Endodermal cell (in vitro differentiated cells): Measurements from ENCODE around the gene GNAZ. TPM values are rescaled to one million over a fixed set of nuclear protein-coding genes. Genes with fewer than 3 reads are reported as not detected.
"Not testable (repeated sequence)": the region's sequence is repeated elsewhere in the genome, so short reads cannot be mapped to it uniquely, and the experiment has no call there.

Experiments
- DNase-seq: peaks from one replicate; pipeline ENCODE4 v3.0.0-alpha.2; 2017
- H3K27ac ChIP-seq: 2 replicates; pipeline ENCODE4 v1.5.1; 2013; ENCODE audit warnings: mild to moderate bottlenecking, low read depth, low read length, moderate library complexity
- H3K27me3 ChIP-seq: 2 replicates; pipeline ENCODE4 v1.6.1; 2013; ENCODE audit warnings: mild to moderate bottlenecking, low read length, moderate library complexity; ENCODE audit not compliant: insufficient read depth, control insufficient read depth, poor library complexity, severe bottlenecking
- H3K36me3 ChIP-seq: 2 replicates; pipeline ENCODE4 v1.7.0; 2013; ENCODE audit warnings: mild to moderate bottlenecking, low read length, moderate library complexity; ENCODE audit not compliant: control insufficient read depth, insufficient read depth
- H3K4me1 ChIP-seq: one replicate; pipeline ENCODE4 v1.7.0; 2013; ENCODE audit warnings: low read length; ENCODE audit not compliant: control insufficient read depth, insufficient read depth
- H3K4me3 ChIP-seq: 2 replicates; pipeline ENCODE4 v1.5.1; 2013; ENCODE audit warnings: mild to moderate bottlenecking, low read length, moderate library complexity
- H3K9ac ChIP-seq: 2 replicates; pipeline ENCODE4 v1.6.1; 2013; ENCODE audit warnings: mild to moderate bottlenecking, low read length, moderate library complexity; ENCODE audit not compliant: poor library complexity, severe bottlenecking; ENCODE audit errors: extremely low read depth
- H3K9me3 ChIP-seq: 2 replicates; pipeline ENCODE4 v1.6.1; 2013; ENCODE audit warnings: mild to moderate bottlenecking, low read length, moderate library complexity; ENCODE audit not compliant: control insufficient read depth
- H3K27ac Mint-ChIP-seq: 2 replicates; pipeline ENCODE4 v1.8.0; 2020; ENCODE audit warnings: mixed read lengths
- H3K27me3 Mint-ChIP-seq: 2 replicates; pipeline ENCODE4 v1.8.0; 2021; ENCODE audit warnings: mild to moderate bottlenecking, mixed read lengths; ENCODE audit not compliant: insufficient read depth
- H3K36me3 Mint-ChIP-seq: 2 replicates; pipeline ENCODE4 v1.8.0; 2020; ENCODE audit warnings: low read depth, mixed read lengths
- H3K4me1 Mint-ChIP-seq: 2 replicates; pipeline ENCODE4 v1.8.0; 2020; ENCODE audit warnings: mixed read lengths
- H3K4me3 Mint-ChIP-seq: 2 replicates; pipeline ENCODE4 v1.8.0; 2020; ENCODE audit warnings: mild to moderate bottlenecking, moderate library complexity, mixed read lengths
- H3K9me3 Mint-ChIP-seq: 2 replicates; pipeline ENCODE4 v1.8.0; 2020; ENCODE audit warnings: mild to moderate bottlenecking, mixed read lengths
- WGBS, 2 experiments: methylation state at CpG; one replicate each; pipeline versions ENCODE4 v1.1.5 to v1.1.7; 2013; ENCODE audit warnings: missing lambda C conversion rate in 2 of 2, mixed read lengths in 1 of 2; ENCODE audit not compliant: insufficient coverage in 1 of 2, insufficient read length in 1 of 2; 5-methylcytosine and 5-hydroxymethylcytosine counted together
- total RNA-seq, 2 donors: library from RNA; stranded (reverse); fragmentation: NEBNext Ultra II Directional in 1 of 2; extraction: Animal tissue kit (Norgen Biotek cat#: 25700) in 1 of 2; gene quantifications; 2 replicates in 1 of 2; 3 replicates in 1 of 2; pipeline ENCODE4 v1.2.1, GENCODE V29; 2021
- TF ChIP-seq, protein P1 (sequence below): fragments of 200-600 bp; sonication (generic); conservative IDR thresholded peaks from 2 replicates; pipeline ENCODE4 v1.5.0; 2021; ENCODE audit warnings: antibody characterized with exemption, mild to moderate bottlenecking

GNAZ gene
- total RNA-seq, 2 donors from 2014 or later: 16.7 to 17.9 TPM

GRCh38 chr22:23132376-23133091 lies 62.2 kb downstream of the GNAZ start:
- H3K27me3 Mint-ChIP-seq: peaks cover 17% of the 10 kb centered on the region
- Histone ChIP-seq H3K4me1 (no peaks in the 10 kb centered on the region), H3K9me3 (no peaks in the 10 kb centered on the region), H3K9ac (no peak overlapping the region), H3K36me3 (no peaks in the 10 kb centered on the region), H3K27ac (no peak overlapping the region), H3K4me3 (no peak overlapping the region), H3K27me3 (no peaks in the 10 kb centered on the region)
- DNase-seq: no peak
- H3K27ac Mint-ChIP-seq: no peak overlapping the region
- no peak overlapping the region for H3K4me3 Mint-ChIP-seq
- WGBS, 2 experiments: 94 to 95% methylated on average over 5 to 10 of the region's 10 CpGs
- TF ChIP-seq, protein P1, sequence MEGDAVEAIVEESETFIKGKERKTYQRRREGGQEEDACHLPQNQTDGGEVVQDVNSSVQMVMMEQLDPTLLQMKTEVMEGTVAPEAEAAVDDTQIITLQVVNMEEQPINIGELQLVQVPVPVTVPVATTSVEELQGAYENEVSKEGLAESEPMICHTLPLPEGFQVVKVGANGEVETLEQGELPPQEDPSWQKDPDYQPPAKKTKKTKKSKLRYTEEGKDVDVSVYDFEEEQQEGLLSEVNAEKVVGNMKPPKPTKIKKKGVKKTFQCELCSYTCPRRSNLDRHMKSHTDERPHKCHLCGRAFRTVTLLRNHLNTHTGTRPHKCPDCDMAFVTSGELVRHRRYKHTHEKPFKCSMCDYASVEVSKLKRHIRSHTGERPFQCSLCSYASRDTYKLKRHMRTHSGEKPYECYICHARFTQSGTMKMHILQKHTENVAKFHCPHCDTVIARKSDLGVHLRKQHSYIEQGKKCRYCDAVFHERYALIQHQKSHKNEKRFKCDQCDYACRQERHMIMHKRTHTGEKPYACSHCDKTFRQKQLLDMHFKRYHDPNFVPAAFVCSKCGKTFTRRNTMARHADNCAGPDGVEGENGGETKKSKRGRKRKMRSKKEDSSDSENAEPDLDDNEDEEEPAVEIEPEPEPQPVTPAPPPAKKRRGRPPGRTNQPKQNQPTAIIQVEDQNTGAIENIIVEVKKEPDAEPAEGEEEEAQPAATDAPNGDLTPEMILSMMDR: no peak
- H3K4me1 Mint-ChIP-seq: peaks cover 2% of the 10 kb centered on the region
- no peaks in the 10 kb centered on the region for H3K9me3 Mint-ChIP-seq
- no peaks in the 10 kb centered on the region for H3K36me3 Mint-ChIP-seq

- no peak for DNase-seq
- Histone ChIP-seq H3K4me1 (no peaks in the 10 kb centered on the region), H3K9ac (no peak overlapping the region), H3K9me3 (no peaks in the 10 kb centered on the region), H3K36me3 (no peaks in the 10 kb centered on the region), H3K27ac (no peak overlapping the region), H3K4me3 (no peak overlapping the region), H3K27me3 (no peaks in the 10 kb centered on the region)
- Mint-ChIP-seq H3K4me1 (no peaks in the 10 kb centered on the region), H3K27me3 (peaks cover 19% of the 10 kb centered on the region), H3K9me3 (no peaks in the 10 kb centered on the region), H3K36me3 (no peaks in the 10 kb centered on the region), H3K27ac (no peak overlapping the region), H3K4me3 (no peak overlapping the region)
- TF ChIP-seq, protein P1: no peak
- WGBS, 2 experiments: 94 to 96% methylated on average over 10 of the region's 10 CpGs
Measured at GRCh38 chr22:23133922-23134321, 63.6 kb downstream of the GNAZ start.

DNA sequence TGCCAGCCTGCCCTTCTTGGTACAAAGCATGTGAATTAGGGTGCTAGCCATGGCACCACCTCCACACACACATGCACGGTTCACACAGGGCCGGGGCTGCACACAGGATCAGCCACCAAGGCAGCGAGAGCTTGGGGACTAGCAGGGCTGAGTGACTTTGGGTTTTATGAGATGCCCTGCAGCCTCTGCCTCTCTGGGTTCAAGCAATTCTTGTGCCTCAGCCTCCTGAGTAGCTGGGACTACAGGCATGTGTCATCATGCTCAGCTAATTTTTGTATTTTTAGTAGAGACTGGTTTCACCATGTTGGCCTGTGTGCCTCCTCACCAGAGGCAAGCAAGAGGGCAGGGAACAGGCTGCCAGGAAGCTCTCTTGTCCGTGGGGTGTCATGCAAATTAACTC lies 66.7 kb downstream of the GNAZ start:
- H3K4me3 ChIP-seq, H3K36me3 Mint-ChIP-seq, H3K36me3 ChIP-seq: not testable (repeated sequence)

More for the DNA sequence above, 66.7 kb downstream of the GNAZ start:
- not testable (repeated sequence) for H3K9me3 ChIP-seq, H3K4me1 Mint-ChIP-seq, H3K4me3 Mint-ChIP-seq, DNase-seq, H3K27ac Mint-ChIP-seq, H3K4me1 ChIP-seq, H3K9me3 Mint-ChIP-seq, H3K27me3 ChIP-seq, H3K27me3 Mint-ChIP-seq, H3K9ac ChIP-seq, H3K27ac ChIP-seq
- WGBS, 2 experiments: 73% methylated on average over 3 of the region's 4 CpGs; no CpG with 5 or more reads in 1 of the 2 experiments
